ENCODE data around the gene NFIA.

DNA sequence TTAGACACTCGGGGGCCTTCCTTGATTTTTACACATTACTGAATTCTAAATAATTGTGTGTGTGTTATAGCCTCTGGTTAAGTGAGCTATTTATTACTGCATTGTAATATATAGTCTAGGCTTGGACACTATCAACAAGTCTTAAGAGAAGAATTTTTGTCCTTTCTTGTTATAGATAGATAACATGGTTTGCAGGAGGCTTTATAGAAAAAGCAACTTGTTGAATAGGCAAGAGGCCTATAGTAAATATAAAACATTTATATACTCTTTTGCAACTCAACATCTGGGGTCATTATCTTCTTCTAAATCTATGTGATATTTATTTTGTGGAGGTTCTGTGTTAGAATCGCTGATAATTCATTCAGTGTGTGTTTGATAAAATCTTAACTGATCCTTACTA is 293.8 kb downstream of the NFIA start:
- no peak for TF ChIP-seq KLF1 (tag; IDR thresholded peaks at IDR 0.05)
- TF ChIP-seq, protein P1, sequence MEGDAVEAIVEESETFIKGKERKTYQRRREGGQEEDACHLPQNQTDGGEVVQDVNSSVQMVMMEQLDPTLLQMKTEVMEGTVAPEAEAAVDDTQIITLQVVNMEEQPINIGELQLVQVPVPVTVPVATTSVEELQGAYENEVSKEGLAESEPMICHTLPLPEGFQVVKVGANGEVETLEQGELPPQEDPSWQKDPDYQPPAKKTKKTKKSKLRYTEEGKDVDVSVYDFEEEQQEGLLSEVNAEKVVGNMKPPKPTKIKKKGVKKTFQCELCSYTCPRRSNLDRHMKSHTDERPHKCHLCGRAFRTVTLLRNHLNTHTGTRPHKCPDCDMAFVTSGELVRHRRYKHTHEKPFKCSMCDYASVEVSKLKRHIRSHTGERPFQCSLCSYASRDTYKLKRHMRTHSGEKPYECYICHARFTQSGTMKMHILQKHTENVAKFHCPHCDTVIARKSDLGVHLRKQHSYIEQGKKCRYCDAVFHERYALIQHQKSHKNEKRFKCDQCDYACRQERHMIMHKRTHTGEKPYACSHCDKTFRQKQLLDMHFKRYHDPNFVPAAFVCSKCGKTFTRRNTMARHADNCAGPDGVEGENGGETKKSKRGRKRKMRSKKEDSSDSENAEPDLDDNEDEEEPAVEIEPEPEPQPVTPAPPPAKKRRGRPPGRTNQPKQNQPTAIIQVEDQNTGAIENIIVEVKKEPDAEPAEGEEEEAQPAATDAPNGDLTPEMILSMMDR (IDR thresholded peaks at IDR 0.05 in 2 of 3, conservative IDR thresholded peaks at IDR 0.05 in 1 of 3; ENCODE audit: insufficient read depth in 2 of 3, low read depth in 1 of 3, low read length in 3 of 3), result no peak
- no peak for TF ChIP-seq ELF1 (tag; IDR thresholded peaks at IDR 0.05)
- no peak for TF ChIP-seq RAD21 (CRISPR knock-in tag; conservative IDR thresholded peaks at IDR 0.05 in 1 of 2, IDR thresholded peaks at IDR 0.05 in 1 of 2)
- TF ChIP-seq, protein P2, sequence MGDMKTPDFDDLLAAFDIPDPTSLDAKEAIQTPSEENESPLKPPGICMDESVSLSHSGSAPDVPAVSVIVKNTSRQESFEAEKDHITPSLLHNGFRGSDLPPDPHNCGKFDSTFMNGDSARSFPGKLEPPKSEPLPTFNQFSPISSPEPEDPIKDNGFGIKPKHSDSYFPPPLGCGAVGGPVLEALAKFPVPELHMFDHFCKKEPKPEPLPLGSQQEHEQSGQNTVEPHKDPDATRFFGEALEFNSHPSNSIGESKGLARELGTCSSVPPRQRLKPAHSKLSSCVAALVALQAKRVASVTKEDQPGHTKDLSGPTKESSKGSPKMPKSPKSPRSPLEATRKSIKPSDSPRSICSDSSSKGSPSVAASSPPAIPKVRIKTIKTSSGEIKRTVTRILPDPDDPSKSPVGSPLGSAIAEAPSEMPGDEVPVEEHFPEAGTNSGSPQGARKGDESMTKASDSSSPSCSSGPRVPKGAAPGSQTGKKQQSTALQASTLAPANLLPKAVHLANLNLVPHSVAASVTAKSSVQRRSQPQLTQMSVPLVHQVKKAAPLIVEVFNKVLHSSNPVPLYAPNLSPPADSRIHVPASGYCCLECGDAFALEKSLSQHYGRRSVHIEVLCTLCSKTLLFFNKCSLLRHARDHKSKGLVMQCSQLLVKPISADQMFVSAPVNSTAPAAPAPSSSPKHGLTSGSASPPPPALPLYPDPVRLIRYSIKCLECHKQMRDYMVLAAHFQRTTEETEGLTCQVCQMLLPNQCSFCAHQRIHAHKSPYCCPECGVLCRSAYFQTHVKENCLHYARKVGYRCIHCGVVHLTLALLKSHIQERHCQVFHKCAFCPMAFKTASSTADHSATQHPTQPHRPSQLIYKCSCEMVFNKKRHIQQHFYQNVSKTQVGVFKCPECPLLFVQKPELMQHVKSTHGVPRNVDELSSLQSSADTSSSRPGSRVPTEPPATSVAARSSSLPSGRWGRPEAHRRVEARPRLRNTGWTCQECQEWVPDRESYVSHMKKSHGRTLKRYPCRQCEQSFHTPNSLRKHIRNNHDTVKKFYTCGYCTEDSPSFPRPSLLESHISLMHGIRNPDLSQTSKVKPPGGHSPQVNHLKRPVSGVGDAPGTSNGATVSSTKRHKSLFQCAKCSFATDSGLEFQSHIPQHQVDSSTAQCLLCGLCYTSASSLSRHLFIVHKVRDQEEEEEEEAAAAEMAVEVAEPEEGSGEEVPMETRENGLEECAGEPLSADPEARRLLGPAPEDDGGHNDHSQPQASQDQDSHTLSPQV (IDR thresholded peaks at IDR 0.05), result no peak
- no peak for TF ChIP-seq HOXB6 (CRISPR knock-in tag; IDR thresholded peaks at IDR 0.05; ENCODE audit: borderline replicate concordance)
- no peak for TF ChIP-seq ZNF584 (CRISPR knock-in tag; IDR thresholded peaks at IDR 0.05; ENCODE audit: low read depth)
- TF ChIP-seq MXI1 (IDR thresholded peaks at IDR 0.05; ENCODE audit: low read depth, low read length), result no peak
- TF ChIP-seq POLR2A (conservative IDR thresholded peaks at IDR 0.05), result no peak
- no peak for TF ChIP-seq ZEB2 (IDR thresholded peaks at IDR 0.05)
